HK-2 (cell line): Measurements from ENCODE around the gene CIITA.
"Not testable (repeated sequence)": the region's sequence is repeated elsewhere in the genome, so short reads cannot be mapped to it uniquely, and the experiment has no call there.

Source experiments
- DNase-seq: peaks from one replicate; pipeline ENCODE4 v3.0.0-alpha.2; 2018; ENCODE audit not compliant: unreplicated experiment

Gene CIITA

DNA sequence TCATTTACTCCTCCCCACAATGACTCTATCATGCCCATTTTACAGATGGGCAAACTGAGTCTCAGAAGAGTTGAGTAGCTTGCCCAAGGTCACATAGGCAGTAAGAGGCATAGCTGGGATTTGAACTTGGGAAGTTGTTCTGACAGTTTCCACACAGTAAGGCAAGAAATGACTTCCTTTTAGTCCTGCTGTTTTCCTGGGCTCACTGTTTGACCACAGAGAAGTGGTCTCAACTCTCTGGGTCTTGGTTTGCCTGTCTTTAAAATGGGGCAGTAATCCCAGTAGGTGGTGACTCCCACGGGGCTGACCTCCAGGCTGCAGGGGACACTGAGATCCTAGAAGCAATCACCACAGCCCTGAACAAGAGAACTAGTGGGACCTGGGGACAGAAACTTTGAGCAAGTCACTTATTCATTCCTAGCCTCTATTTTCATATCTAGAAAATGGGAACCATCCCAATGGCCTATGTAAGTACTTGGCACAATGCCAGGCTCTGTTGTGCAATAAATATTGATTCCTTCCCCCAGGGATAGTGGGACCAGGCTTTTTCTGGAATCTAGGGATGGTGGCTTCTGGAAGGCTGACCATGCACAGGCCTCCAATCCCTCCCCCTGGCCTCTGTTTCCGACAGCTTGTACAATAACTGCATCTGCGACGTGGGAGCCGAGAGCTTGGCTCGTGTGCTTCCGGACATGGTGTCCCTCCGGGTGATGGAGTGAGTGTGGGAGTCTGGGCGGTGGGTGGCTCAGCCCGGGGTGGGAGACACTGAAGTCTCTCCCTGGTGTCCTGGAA, 44.7 kb downstream of the CIITA start:
- no peak for DNase-seq

DNA sequence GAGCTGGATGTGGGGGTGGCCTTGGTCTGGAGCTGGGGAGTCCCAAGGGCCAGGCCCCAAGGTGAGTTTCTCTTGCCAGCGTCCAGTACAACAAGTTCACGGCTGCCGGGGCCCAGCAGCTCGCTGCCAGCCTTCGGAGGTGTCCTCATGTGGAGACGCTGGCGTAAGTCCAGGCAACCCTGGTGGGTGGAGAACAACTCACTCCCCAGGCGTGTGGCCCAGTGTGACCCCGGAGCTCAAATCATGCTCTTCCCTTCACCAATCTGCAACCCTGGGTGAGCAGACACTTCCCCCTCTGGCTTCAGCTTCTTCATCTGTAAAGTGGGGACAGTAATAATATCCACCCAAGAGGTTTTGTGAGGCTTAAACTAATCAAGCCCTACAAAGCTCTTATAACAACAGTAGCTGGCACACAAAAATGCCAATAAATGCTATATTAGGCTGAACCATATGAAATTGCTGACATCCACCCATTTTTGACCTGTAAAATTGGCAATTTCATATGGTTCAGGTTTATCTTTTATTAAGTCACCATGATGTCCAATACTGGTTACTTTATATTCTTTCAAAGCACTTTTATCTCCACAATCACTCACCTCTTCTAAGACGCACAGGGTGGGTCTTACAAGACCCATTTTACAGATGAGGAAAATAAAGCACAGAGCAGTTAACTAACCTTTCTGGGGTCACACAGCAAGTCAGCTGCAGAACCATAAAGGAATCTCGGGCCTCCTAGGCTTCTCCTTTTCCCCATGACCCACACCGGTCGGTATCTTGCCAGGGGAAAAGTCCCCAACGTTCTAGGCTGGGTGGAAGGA, 45.5 kb downstream of the CIITA start:
- no peak for DNase-seq

DNA sequence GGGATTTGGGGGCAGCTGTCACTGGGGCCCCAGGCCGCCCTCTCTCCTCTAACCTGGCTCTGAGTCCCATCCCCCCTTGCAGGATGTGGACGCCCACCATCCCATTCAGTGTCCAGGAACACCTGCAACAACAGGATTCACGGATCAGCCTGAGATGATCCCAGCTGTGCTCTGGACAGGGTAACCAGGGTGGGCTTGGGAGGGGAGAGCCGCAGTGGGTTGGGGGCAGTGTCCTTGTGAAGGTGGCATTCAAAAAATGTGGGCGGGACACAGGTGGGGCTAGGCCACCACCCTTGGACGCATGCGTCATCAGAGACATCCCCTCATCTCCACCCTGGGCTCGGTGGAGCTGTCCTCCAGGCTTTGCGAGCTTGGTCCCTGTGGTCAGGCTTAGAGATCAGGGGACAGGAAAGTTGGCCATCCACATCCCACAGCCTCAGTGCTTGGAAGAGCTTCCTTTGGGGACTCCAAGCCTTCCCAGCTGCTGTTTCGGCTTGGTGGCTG, 46.2 kb downstream of the CIITA start:
- no peak for DNase-seq

GRCh38 chr16:10923650-10924214, 46.7 kb downstream of the CIITA start:
- no peak for DNase-seq

DNA sequence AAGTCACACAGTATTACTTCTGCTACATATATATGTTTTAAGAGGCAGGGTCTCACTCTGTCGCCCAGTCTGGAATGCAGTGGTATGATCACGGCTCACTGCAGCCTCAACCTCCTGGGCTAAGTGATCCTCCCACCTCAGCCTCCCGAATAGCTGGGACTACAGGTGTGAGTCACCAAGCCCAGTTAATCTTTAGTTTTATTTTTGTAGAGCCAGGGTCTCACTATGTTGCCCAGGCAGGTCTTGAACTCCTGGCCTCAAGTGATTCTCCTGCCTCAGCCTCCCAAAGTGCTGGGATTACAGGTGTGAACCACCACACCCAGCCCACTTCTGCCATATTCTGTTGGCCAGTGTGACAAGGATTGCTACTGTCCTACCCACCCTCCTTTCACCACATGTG, 48.3 kb downstream of the CIITA start:
- DNase-seq: not testable (repeated sequence)

GRCh38 chr16:10926094-10926493, 49.1 kb downstream of the CIITA start:
- DNase-seq: no peak

DNA sequence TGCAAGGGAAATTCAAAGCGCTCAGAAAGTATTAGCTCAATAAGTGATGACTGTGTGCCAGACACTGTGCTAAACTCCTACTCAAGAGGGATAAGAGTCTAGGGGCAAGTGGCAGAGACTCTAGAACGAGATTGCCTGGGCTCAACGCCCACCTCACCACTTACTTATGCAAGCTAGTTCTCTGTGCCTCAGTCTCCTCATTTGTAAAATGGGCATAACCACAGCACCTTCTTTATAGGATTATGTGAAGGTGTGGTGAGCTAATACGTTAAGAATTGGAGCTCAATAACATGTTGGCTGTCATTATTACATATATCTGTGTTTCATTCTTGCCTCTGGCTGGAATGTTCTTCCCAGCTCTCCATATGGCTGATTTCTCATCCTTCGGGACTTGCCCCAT, 49.9 kb downstream of the CIITA start:
- DNase-seq: no peak

GRCh38 chr16:10927497-10928112, 50.6 kb downstream of the CIITA start:
- DNase-seq: no peak

GRCh38 chr16:10929097-10929496, 52.1 kb downstream of the CIITA start:
- not testable (repeated sequence) for DNase-seq

DNA sequence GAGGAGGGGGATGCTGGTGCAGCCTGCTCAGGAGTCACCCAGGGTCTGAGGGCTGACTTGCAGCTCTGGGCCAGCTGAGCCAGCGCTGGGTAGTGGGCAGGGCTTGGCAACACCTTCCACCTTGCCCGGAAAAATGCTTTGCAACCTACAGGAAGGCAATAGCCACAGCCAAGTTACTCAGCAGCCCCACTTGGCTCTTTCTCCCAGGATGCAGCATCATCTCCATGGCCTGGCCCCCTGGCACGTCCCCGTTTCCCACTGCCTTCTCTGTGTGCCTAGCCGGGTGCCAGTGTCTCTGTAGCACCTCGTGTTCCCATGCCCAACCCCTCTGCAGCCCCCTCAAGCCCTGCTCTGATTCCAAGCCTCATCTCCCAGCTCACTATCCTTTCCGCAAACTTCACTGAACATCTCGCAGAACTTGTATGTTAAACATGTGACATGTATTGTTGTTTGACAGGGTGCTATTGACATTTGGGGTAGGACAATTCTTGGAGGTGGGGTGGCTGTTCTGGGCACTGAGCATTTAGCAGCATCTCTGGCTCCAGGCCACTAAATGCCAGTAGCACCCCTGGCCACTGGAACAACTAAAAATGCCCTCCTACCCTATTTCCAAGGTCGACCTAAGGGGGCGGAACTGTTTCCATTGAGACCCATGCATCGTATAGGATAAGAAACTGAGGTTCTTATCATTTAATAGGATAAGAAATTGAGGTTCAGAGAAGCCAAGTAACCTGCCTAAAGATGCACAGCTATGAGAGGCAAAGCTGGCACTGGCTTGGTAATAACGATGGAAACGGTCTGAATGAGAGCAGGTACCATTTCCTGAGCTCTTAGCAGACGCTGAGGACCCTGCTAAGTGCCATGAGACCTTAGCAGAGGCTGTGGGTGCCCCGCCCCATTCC, 53.1 kb downstream of the CIITA start:
- DNase-seq: no peak

DNA sequence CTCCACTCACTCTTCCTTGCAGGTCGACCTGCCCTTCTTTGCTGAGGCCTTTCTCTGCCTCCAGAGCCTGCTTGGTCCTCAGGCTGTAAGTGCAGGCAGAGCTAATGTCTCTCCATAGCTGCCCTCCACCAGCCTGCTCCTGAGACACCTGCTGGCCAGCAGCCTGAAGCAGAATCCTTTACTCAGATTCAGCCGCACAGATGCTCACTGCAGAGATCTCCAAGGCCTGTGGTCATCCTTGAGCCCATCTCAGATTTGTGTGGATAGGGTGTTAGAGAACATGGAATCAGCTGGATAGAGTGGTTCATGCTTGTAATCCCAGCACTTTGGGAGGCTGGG, 53.7 kb downstream of the CIITA start:
- no peak for DNase-seq

- no peak for DNase-seq
Observed at GRCh38 chr16:10931134-10931533, 54.1 kb downstream of the CIITA start.

DNA sequence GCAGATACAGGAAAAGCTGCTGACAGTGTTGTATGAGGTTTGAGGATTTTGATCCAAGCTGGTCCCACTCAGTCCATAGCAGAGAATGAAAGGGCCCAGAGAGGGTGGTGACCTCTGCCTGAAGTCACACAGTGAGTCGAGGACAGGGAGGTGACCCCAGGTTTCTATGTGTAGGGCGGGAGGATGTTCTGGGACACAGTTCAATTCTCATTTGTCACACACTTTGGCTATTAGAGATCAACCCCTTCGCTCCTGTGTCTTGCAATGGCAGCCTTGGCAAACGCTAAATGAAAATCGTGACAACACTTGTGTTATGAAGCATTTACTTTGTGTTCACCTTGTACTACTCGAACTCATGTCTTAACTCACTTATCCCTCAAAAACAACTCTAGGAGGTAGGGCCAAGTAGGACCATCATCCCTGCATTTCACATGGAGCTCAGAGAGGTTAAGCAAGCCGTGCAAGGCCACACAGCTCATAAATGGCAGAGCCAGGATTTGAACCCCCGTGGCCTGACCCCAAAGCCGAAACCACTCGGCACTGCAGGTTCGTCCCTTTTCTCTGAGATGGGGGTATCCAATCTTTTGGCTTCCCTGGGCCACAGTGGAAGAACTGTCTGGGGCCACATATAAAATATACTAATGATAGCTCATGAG, 55.1 kb downstream of the CIITA start:
- DNase-seq: no peak

DNA sequence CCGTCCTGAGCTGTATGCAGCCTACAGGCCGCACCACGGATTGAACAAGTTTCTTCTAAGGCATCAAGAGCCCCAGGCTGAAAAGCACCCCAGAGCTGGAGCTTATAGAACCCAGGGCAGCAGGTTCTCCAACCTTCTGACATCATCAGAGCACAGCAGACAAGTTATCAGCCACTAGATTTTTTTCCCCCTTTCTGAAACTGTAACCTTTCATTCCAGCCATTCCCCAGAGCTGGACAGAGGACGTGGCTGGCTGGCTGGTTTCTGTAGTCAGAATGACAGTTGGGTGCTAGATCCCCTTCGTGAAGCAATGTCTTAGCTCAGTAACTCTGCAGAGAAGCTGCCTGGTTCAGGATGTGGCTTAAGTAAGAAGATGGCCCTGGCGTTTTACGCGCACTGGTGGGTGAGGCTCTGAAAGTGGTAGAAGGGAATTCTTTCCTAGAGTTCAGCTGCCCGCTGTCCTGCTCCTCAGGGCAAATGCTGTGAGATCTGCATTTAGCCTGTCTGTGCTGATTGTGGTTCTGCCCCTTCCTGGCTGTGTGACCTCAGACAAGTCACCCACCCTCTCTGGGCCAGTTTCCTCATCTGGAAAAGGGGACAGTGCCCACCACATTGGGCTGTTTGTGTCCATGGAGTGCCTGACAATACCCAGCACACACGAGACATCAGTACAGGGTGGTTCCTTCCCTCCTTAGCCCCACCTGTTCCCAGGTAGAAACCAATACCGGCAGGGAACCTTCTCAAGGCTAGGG, 56.1 kb downstream of the CIITA start:
- no peak for DNase-seq

GRCh38 chr16:10933865-10934264, 56.9 kb downstream of the CIITA start:
- DNase-seq: no peak

DNA sequence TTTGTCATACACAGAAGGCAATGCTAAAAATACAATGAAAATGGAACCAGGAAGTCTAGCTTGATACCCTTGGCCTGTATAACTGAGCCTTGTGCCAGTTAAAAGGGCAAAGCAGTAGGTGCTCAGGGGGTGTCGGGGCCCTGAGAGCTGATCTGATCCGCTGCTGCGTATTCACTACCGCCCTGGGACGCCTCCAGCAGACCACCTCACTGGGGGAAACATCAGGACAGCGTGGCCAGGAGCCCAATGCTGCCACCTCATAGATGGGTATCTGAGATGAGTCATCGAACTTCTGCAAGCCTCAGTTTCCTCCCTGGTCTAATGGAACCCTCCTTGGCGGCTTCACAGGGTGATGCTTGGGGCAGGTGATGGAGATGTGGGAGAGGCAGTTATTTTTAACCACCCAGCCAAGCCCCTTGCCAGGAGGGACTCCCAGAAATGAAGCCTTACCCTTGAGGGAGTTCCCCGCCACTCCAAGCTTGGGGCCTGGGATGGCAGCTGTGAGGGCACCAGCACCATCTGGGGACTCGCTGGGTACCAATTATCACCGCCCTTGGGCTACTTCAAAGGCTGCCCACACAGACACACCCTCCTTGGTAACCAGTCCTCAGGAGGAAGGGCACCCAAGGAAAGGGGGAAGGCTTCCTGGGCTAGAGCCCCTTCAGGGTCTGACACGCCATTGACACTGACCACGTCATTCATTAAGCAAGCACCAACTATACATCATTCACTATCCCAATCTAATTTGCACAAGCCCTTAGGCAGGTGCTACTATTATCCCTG, 57.5 kb downstream of the CIITA start:
- DNase-seq: no peak

- no peak for DNase-seq
Observed at GRCh38 chr16:10935226-10935915, 58.4 kb downstream of the CIITA start.

- no peak for DNase-seq
Observed at GRCh38 chr16:10936272-10936984, 59.4 kb downstream of the CIITA start.
